GM19397 (cell line): ENCODE measurements around the gene DACT3.
"Not testable (repeated sequence)": the region's sequence is repeated elsewhere in the genome, so short reads cannot be mapped to it uniquely, and the experiment has no call there.

Source experiments
- ATAC-seq: cut with Tn5 transposase; IDR thresholded peaks from one replicate; pipeline ENCODE4 v1.9.1; 2021; ENCODE audit warnings: mild to moderate bottlenecking, moderate library complexity; ENCODE audit not compliant: unreplicated experiment

Gene DACT3

GRCh38 chr19:46634656-46635218 is 26.2 kb downstream of the DACT3 start:
- no peak for ATAC-seq

- ATAC-seq: no peak
Observed at GRCh38 chr19:46634045-46634655, 26.8 kb downstream of the DACT3 start.

- ATAC-seq: no peak
Observed at GRCh38 chr19:46633130-46633529, 27.9 kb downstream of the DACT3 start.

- ATAC-seq: no peak
Observed at GRCh38 chr19:46631481-46631880, 29.5 kb downstream of the DACT3 start.

GRCh38 chr19:46630586-46631205 is 30.3 kb downstream of the DACT3 start:
- no peak for ATAC-seq

- no peak for ATAC-seq
Observed at GRCh38 chr19:46629546-46630025, 31.4 kb downstream of the DACT3 start.

GRCh38 chr19:46628970-46629369 is 32.0 kb downstream of the DACT3 start:
- ATAC-seq: not testable (repeated sequence)

GRCh38 chr19:46626446-46626845 is 34.5 kb downstream of the DACT3 start:
- ATAC-seq: no peak

GRCh38 chr19:46625731-46626130 is 35.3 kb downstream of the DACT3 start:
- ATAC-seq: no peak

- ATAC-seq: no peak
Observed at GRCh38 chr19:46624958-46625661, 35.9 kb downstream of the DACT3 start, which contains the start of gene PTGIR. TSS of gene PTGIR (minus strand) at chr19:46625089. CDS start at chr19:46624225, 864 bp downstream.

- no peak for ATAC-seq
Observed at GRCh38 chr19:46623915-46624502, 37.0 kb downstream of the DACT3 start.

- no peak for ATAC-seq
Observed at GRCh38 chr19:46622118-46622446, 38.9 kb downstream of the DACT3 start.

- ATAC-seq: no peak
Observed at GRCh38 chr19:46621191-46622117, 39.5 kb downstream of the DACT3 start.

- ATAC-seq: no peak
Observed at GRCh38 chr19:46620716-46621115, 40.3 kb downstream of the DACT3 start.

GRCh38 chr19:46620267-46620666 is 40.7 kb downstream of the DACT3 start:
- no peak for ATAC-seq

GRCh38 chr19:46618670-46619231 is 42.2 kb downstream of the DACT3 start:
- ATAC-seq: no peak

GRCh38 chr19:46617601-46618000 is 43.4 kb downstream of the DACT3 start:
- ATAC-seq: no peak

GRCh38 chr19:46616631-46617322 is 44.2 kb downstream of the DACT3 start:
- ATAC-seq: no peak

- ATAC-seq: no peak
Observed at GRCh38 chr19:46615966-46616365, 45.0 kb downstream of the DACT3 start.
